GM23248 (cell line): ENCODE results near the gene AP2B1.

Source experiments
- EZH2 ChIP-seq: fragments of 200-600 bp; sonication (generic); IDR thresholded peaks from 2 replicates; pipeline ENCODE4 v1.6.1; 2018; ENCODE audit warnings: antibody characterized with exemption, mild to moderate bottlenecking; ENCODE audit not compliant: insufficient read depth, poor library complexity, severe bottlenecking
- EZH2phosphoT487 ChIP-seq: fragments of 200-600 bp; sonication (generic); IDR thresholded peaks from 2 replicates; pipeline ENCODE4 v1.6.1; 2018; ENCODE audit warnings: antibody characterized with exemption, moderate library complexity, mild to moderate bottlenecking, low read depth; ENCODE audit not compliant: insufficient read depth

DNA sequence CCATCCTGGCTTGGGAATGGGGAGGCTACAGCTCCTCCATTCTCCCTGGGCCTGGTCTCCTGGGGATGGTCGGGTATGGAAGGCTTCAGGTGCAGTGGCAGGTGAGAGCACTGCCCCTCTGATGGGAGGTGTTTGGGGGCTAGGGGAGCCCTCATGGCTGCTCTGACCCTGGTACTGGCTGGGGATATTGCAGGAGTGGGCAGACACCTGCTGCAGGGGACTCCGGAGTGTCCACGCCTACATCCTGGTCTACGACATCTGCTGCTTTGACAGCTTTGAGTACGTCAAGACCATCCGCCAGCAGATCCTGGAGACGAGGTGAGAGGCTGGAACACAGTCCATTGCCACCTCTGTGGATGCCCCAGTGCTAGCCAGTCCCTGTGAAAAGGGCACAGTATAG is 153.1 kb downstream of the AP2B1 start:
- TF ChIP-seq EZH2 (no peak), EZH2phosphoT487 (no peak)
